Esophagus (tissue), 2 donors: ENCODE measurements around the gene CALHM2. TPM values are rescaled to one million over a fixed set of nuclear protein-coding genes. Genes with fewer than 3 reads are reported as not detected.
A peak's percentile ranks its signal among the peaks of the same experiment; 100 is the strongest.

ENCODE experiments used
- H3K27ac ChIP-seq, 2 donors: one replicate each; pipeline ENCODE4 v1.5.1; 2013; ENCODE audit warnings: low read depth in 2 of 2, mild to moderate bottlenecking in 2 of 2, inconsistent platforms in 1 of 2, low read length in 1 of 2, moderate library complexity in 1 of 2
- H3K27me3 ChIP-seq, 2 donors: one replicate each; pipeline ENCODE4 v1.6.1; 2013; ENCODE audit warnings: low read length in 2 of 2, control low read depth in 1 of 2, mild to moderate bottlenecking in 1 of 2; ENCODE audit not compliant: insufficient read depth in 2 of 2, control insufficient read depth in 1 of 2
- H3K36me3 ChIP-seq, 2 donors: one replicate each; pipeline ENCODE4 v1.6.1; 2013; ENCODE audit warnings: low read length in 1 of 2; ENCODE audit not compliant: control insufficient read depth in 2 of 2, insufficient read depth in 2 of 2
- H3K4me1 ChIP-seq, 2 donors: one replicate each; pipeline ENCODE4 v1.6.1; 2013; ENCODE audit warnings: low read length in 1 of 2; ENCODE audit not compliant: control insufficient read depth in 2 of 2, insufficient read depth in 2 of 2
- H3K4me3 ChIP-seq, 2 donors: one replicate each; pipeline ENCODE4 v1.5.1; 2013; ENCODE audit warnings: low read length in 2 of 2, mild to moderate bottlenecking in 2 of 2, low read depth in 1 of 2, moderate library complexity in 1 of 2
- H3K9me3 ChIP-seq, 2 donors: one replicate each; pipeline ENCODE4 v1.6.1; 2013; ENCODE audit warnings: mild to moderate bottlenecking in 2 of 2, low read depth in 1 of 2, low read length in 1 of 2, moderate library complexity in 1 of 2; ENCODE audit not compliant: control insufficient read depth in 2 of 2, insufficient read depth in 1 of 2
- WGBS, 2 donors: extraction: QIAGEN DNeasy Blood & Tissue Kit; methylation state at CpG; one replicate each; pipeline ENCODE4 v1.1.7; 2013; 5-methylcytosine and 5-hydroxymethylcytosine counted together
- polyA plus RNA-seq, 2 donors: library from polyadenylated mRNA; stranded (reverse); fragments of 200-250 nt; gene quantifications; one replicate each; pipeline ENCODE4 v1.2.3, GENCODE V29; 2013
- donor health status: healthy with polysubstance abuse.
- donor health status: Bipolar disorder and iron deficiency.

Gene CALHM2
- polyA plus RNA-seq, 2 donors: 5.3 to 9.7 TPM

DNA sequence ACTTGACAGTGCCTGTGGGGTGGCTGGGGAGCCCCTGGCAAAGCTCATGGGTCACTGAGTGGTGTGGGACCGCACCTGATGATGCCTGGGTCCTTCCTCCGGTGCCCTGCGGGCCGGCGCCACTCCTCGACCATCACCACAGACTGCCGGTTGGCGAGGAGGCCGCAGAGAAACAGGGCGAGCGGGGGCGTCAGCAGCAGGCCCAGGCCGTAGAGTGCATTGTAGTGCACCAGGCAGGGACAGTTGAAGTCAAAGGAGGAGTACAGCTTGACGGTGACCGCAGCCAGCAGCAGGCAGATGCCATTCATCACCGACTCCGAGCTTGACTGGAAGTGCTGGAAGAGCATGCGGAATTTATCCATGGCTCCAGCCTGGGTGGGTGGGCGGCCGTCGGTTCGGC is 26.5 kb upstream of the CALHM2 start:
- H3K27ac ChIP-seq: no peak overlapping the region
- no peaks in the 10 kb centered on the region for H3K9me3 ChIP-seq
- WGBS, 2 donors: 87% methylated on average over 22 of the region's 22 CpGs
- no peak overlapping the region for H3K4me3 ChIP-seq
- H3K4me1 ChIP-seq: peaks cover 2% of the 10 kb centered on the region in 2 donors
- H3K36me3 ChIP-seq: no peaks in the 10 kb centered on the region
- no peaks in the 10 kb centered on the region for H3K27me3 ChIP-seq

DNA sequence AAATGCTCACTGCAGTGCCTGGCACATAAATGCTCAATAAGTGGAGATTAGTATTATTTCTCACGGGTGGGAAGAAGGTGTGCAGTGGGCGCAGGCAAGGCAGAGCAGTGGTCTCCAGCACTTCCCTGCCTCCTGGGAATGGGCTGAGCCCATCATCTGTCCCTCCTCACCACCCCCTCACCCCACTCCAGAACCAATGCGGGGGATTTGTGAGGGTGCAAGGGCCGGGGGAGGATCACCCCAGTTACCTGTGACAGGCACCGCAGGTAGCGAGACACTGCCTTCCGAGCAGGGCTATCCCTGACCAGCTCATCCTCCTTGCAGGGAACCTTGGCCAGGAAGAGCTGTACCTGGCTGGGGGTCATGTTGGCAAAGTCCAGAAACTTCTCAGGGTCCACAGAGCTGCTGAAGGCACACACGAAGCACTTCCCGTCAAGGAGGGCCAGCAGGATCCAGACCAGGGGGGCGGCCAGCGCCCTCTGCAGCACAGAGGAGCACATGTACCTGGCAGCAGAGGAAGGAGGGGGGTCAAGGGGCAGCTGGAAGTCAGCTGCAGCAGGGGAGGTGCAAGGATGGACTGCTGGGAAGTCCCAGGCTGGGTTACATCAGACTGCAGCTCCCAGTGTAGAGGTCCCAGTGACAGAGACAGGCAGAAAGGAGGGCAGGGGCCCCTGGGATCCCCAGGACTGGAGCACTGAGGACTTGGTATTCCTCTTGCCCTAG is 24.0 kb upstream of the CALHM2 start:
- Histone ChIP-seq H3K9me3 (no peaks in the 10 kb centered on the region), H3K27ac (no peak overlapping the region), H3K27me3 (no peaks in the 10 kb centered on the region), H3K4me1 (peaks cover 2 to 6% of the 10 kb centered on the region in 2 donors), H3K4me3 (no peak overlapping the region), H3K36me3 (no peaks in the 10 kb centered on the region)
- WGBS, 2 donors: 74 to 78% methylated on average over 11 of the region's 11 CpGs

DNA sequence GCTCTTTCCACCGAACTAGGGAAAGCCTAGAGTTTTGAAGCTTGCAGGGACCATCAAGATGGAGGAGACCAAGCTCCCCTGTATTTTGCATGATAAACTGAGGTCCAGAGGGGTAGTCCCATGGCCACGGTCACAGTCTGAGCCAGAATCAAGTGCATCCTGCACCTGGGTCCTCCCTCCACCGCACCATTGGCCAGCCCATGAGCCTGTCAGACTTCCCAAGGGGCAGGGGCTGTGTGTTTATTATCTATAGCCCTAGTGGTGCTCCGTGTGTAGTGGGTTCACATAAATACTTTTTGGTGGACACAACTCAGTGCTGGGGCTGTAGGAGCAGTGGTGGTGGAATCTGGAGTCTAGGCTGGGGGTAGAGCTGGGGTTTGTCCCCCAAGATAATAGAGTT is 23.3 kb upstream of the CALHM2 start:
- Histone ChIP-seq H3K4me3 (no peak overlapping the region), H3K27ac (no peak overlapping the region), H3K9me3 (no peaks in the 10 kb centered on the region), H3K27me3 (no peaks in the 10 kb centered on the region), H3K4me1 (peaks cover 2 to 6% of the 10 kb centered on the region in 2 donors), H3K36me3 (no peaks in the 10 kb centered on the region)
- WGBS, 2 donors: 85 to 88% methylated on average over 4 of the region's 4 CpGs

DNA sequence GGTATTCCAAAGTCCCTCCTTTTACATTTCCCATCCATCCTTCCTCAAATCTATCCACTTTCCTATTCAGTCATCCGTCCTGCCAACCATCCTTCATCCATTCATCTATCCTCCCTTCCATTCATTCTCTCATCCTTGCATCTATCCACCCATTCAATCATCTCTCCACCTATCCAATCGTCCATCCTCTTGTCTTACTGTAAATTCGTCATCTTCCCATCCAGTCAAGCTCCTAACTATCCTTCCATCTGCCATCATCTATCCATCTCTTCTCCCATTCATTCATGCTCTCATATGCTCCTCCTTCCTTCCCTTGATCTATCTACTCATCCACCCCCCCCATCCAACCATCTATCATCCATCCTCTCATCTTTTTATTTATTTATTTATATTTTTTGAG is 21.9 kb upstream of the CALHM2 start:
- Histone ChIP-seq H3K27ac (no peak overlapping the region), H3K9me3 (no peaks in the 10 kb centered on the region), H3K36me3 (no peaks in the 10 kb centered on the region), H3K27me3 (no peaks in the 10 kb centered on the region), H3K4me3 (no peak overlapping the region), H3K4me1 (peaks cover 2 to 4% of the 10 kb centered on the region in 2 donors)
- WGBS, 2 donors: 88 to 90% methylated on average over 3 of the region's 3 CpGs

- no peak overlapping the region for H3K4me3 ChIP-seq
- H3K9me3 ChIP-seq: no peaks in the 10 kb centered on the region
- no peaks in the 10 kb centered on the region for H3K36me3 ChIP-seq
- no peak overlapping the region for H3K27ac ChIP-seq
- WGBS, 2 donors: 65 to 72% methylated on average over 32 of the region's 32 CpGs
- H3K27me3 ChIP-seq: no peaks in the 10 kb centered on the region
- H3K4me1 ChIP-seq: peaks cover 0 to 4% of the 10 kb centered on the region in 2 donors
These were observed 21.1 kb upstream of the CALHM2 start for GRCh38 chr10:103473261-103473671.

DNA sequence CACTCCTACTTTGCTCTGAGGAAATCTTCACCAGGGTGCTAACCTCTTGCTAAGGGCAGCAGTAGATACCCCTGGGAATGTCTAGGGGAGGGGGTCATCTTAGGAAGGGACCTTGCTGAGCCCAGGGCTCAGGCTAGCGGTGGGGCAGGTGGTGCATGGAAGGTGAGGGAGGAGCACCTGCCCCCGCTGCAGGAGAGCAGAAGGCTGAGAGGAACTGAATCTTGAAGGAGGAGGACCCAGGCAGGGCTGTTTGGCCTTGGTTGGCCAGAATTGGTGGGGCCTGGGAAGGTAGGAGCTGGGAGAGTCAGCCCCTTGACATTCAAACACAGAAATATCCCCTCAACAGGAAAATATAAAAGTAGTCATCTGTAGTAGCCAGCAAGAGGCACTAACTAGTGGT is 19.8 kb upstream of the CALHM2 start:
- Histone ChIP-seq H3K27me3 (no peaks in the 10 kb centered on the region), H3K27ac (peak overlapping the region in 1 of 2 donors; percentile 15), H3K4me3 (no peak overlapping the region), H3K9me3 (no peaks in the 10 kb centered on the region), H3K4me1 (peaks cover 0 to 4% of the 10 kb centered on the region in 2 donors), H3K36me3 (no peaks in the 10 kb centered on the region)
- 83 to 86% methylated on average over 2 of the region's 2 CpGs for whole genome bisulfite sequencing, 2 donors

DNA sequence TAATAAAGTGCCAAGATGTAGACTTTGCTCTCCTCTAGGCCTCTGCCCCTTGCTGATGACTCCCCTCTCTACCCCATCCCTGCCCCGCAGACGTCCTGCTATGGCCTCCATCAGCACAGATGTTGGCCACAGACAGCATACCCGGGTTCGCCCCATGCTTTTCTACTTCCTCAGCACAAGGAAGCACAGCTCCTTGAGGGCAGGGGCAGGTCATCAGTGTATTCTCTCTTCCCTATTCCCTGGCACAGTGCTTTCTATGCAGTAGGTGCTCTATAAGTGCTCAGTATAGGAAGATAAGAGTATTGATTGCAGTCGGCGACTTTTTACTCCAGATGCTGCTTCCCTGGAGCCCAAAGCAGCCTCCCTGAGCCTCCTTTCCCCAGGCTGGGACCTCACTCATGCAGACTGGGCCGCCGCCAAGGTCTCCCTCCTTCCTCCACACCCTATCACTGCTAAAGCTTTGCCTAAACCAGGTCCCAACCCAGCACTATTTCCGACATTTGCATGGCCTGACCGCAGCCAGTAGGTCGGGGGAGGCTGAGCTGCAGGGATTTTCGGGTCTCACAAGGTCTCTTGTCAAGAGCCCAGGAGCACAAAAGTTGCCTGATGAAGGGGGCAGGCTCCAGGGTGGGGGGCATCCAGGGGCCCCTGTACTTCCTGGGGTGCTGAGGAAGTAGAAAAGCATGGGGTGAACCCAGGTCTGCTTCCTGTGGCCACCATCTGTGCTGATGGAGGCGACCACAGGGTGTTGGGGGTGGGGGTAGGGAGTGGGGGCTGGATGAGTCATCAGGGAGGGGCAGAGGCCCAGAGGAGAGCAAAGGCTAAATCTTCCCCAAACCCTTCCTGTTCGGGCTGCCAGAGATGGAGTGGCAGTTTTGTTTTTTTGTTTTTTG is 18.8 kb upstream of the CALHM2 start:
- H3K4me1 ChIP-seq: peaks cover 0 to 4% of the 10 kb centered on the region in 2 donors
- no peak overlapping the region for H3K4me3 ChIP-seq
- 61 to 63% methylated on average over 14 of the region's 14 CpGs for WGBS, 2 donors
- H3K27me3 ChIP-seq: no peaks in the 10 kb centered on the region
- peak overlapping the region in 1 of 2 donors; percentile 6 for H3K27ac ChIP-seq
- H3K9me3 ChIP-seq: no peaks in the 10 kb centered on the region
- no peaks in the 10 kb centered on the region for H3K36me3 ChIP-seq

DNA sequence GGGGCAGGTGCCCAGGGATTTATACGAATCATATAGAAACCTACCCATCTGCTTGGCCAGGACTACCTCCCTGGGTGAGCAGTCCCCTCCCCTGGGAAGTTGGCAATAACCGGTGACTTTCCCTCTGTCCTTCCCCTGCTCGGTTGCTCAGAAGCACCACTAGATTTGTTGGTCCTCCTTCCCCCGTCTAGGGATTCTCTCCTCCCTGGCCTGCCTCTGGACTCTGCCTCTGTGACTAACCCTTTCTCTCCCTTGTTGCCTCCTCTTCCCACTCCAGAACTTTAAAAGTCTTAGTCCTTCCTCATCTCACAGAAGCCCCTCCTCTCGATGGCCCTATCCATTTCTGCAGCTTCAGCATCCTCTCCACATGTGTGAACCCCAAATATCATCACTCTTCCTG is 17.0 kb upstream of the CALHM2 start:
- H3K27ac ChIP-seq: no peak overlapping the region
- no peaks in the 10 kb centered on the region for H3K27me3 ChIP-seq
- no peak overlapping the region for H3K4me3 ChIP-seq
- H3K9me3 ChIP-seq: no peaks in the 10 kb centered on the region
- 52 to 64% methylated on average over 5 of the region's 5 CpGs for WGBS, 2 donors
- no peaks in the 10 kb centered on the region for H3K36me3 ChIP-seq
- H3K4me1 ChIP-seq: peaks cover 0 to 4% of the 10 kb centered on the region in 2 donors

- WGBS, 2 donors: 90 to 91% methylated on average over 6 to 7 of the region's 7 CpGs
- Histone ChIP-seq H3K27ac (no peak overlapping the region), H3K4me1 (no peaks in the 10 kb centered on the region), H3K4me3 (no peak overlapping the region), H3K9me3 (no peaks in the 10 kb centered on the region), H3K36me3 (no peaks in the 10 kb centered on the region), H3K27me3 (no peaks in the 10 kb centered on the region)
These were observed 15.2 kb upstream of the CALHM2 start for GRCh38 chr10:103467406-103467805.
